TTC549 (cell line): ENCODE results near the gene IL11.
"Not testable (repeated sequence)": the region's sequence is repeated elsewhere in the genome, so short reads cannot be mapped to it uniquely, and the experiment has no call there.

Experiments used
- FAIRE-seq: peaks from 2 replicates; lab custom pipeline; 2012; peaks lifted over from hg19 to GRCh38; lab: Jason Lieb, UNC

Gene IL11

GRCh38 chr19:55350620-55351315 is 19.5 kb downstream of the IL11 start:
- no peak for FAIRE-seq

GRCh38 chr19:55348317-55349034 is 21.8 kb downstream of the IL11 start:
- no peak for FAIRE-seq

GRCh38 chr19:55347442-55348009 is 22.7 kb downstream of the IL11 start:
- no peak for FAIRE-seq

GRCh38 chr19:55346725-55347441 is 23.4 kb downstream of the IL11 start:
- FAIRE-seq, result no peak

- no peak for FAIRE-seq
Measured at GRCh38 chr19:55345818-55346724, 24.2 kb downstream of the IL11 start.

- no peak for FAIRE-seq
Measured at GRCh38 chr19:55345101-55345817, 25.0 kb downstream of the IL11 start.

GRCh38 chr19:55344444-55344843 is 25.8 kb downstream of the IL11 start:
- FAIRE-seq, result no peak

- no peak for FAIRE-seq
Measured at GRCh38 chr19:55341595-55342531, 28.4 kb downstream of the IL11 start.

- FAIRE-seq, result no peak
Measured at GRCh38 chr19:55341171-55341588, 29.1 kb downstream of the IL11 start.

- FAIRE-seq, result no peak
Measured at GRCh38 chr19:55340784-55341147, 29.5 kb downstream of the IL11 start.

- FAIRE-seq, result no peak
Measured at GRCh38 chr19:55339889-55340783, 30.1 kb downstream of the IL11 start.

- FAIRE-seq, result peak; percentile 98
Measured at GRCh38 chr19:55339105-55339888, 31.0 kb downstream of the IL11 start, which contains the start of gene KMT5C. Gene KMT5C (plus strand): TSS chr19:55339876. CDS start chr19:55341937, 2,061 bp downstream.

GRCh38 chr19:55336101-55336500 is 34.2 kb downstream of the IL11 start:
- FAIRE-seq, result no peak

GRCh38 chr19:55333870-55334269 is 36.4 kb downstream of the IL11 start:
- FAIRE-seq, result no peak

- not testable (repeated sequence) for FAIRE-seq
Measured at GRCh38 chr19:55329791-55330190, 40.5 kb downstream of the IL11 start.

GRCh38 chr19:55328774-55329318 is 41.4 kb downstream of the IL11 start:
- FAIRE-seq, result not testable (repeated sequence)

GRCh38 chr19:55325172-55325571 is 45.1 kb downstream of the IL11 start, which contains the start of gene TMEM150B:
Gene TMEM150B (minus strand): TSS chr19:55325341. CDS start chr19:55321036, 4,305 bp downstream.
- no peak for FAIRE-seq

GRCh38 chr19:55324662-55325061 is 45.6 kb downstream of the IL11 start:
- FAIRE-seq, result no peak
